Liver (tissue), 9 donors: Measurements from ENCODE around the gene METTL3. TPM values are rescaled to one million over a fixed set of nuclear protein-coding genes. Genes with fewer than 3 reads are reported as not detected.
A peak's percentile ranks its signal among the peaks of the same experiment; 100 is the strongest.

Experiments
- DNase-seq: peaks from one replicate; pipeline ENCODE4 v3.0.0-alpha.2; 2017; ENCODE audit warnings: low spot score
- H3K27ac ChIP-seq, 2 donors: one replicate each; pipeline ENCODE4 v1.7.0; 2013; ENCODE audit warnings: inconsistent platforms in 2 of 2, low read length in 2 of 2, control low read depth in 1 of 2, low read depth in 1 of 2, mild to moderate bottlenecking in 1 of 2
- H3K27me3 ChIP-seq, 4 donors: one replicate each; pipeline versions ENCODE4 v1.6.1 to v1.7.0; 2013; ENCODE audit warnings: low read length in 3 of 4, inconsistent platforms in 1 of 4, mild to moderate bottlenecking in 1 of 4, moderate library complexity in 1 of 4; ENCODE audit not compliant: control insufficient read depth in 4 of 4, insufficient read depth in 4 of 4
- H3K36me3 ChIP-seq, 4 donors: one replicate each; pipeline versions ENCODE4 v1.6.1 to v1.7.0; 2013; ENCODE audit warnings: low read length in 3 of 4, mild to moderate bottlenecking in 3 of 4, low read depth in 1 of 4, moderate library complexity in 1 of 4; ENCODE audit not compliant: control insufficient read depth in 4 of 4, insufficient read depth in 3 of 4
- H3K4me1 ChIP-seq, 4 donors: one replicate each; pipeline versions ENCODE4 v1.6.1 to v1.7.0; 2013; ENCODE audit warnings: low read length in 3 of 4, mild to moderate bottlenecking in 3 of 4, moderate library complexity in 1 of 4; ENCODE audit not compliant: control insufficient read depth in 4 of 4, insufficient read depth in 4 of 4
- H3K4me3 ChIP-seq, 3 donors: one replicate each; pipeline versions ENCODE4 v1.6.1 to v1.7.0; 2013; ENCODE audit warnings: low read length in 3 of 3, control low read depth in 1 of 3, low read depth in 1 of 3, mild to moderate bottlenecking in 1 of 3
- H3K9ac ChIP-seq, 2 donors: one replicate each; pipeline ENCODE4 v1.7.0; 2013; ENCODE audit warnings: low read length in 2 of 2, mild to moderate bottlenecking in 2 of 2, moderate library complexity in 2 of 2, control low read depth in 1 of 2, low read depth in 1 of 2
- H3K9me3 ChIP-seq, 4 donors: one replicate each; pipeline versions ENCODE4 v1.6.1 to v1.7.0; 2013; ENCODE audit warnings: low read length in 3 of 4; ENCODE audit not compliant: control insufficient read depth in 4 of 4
- ATF3 ChIP-seq: IDR thresholded peaks from 2 replicates; pipeline ENCODE4 v1.6.1; 2016; ENCODE audit warnings: antibody characterized with exemption
- EGR1 ChIP-seq, 2 donors: IDR thresholded peaks; 2 replicates each; pipeline ENCODE4 v1.6.1; 2016 to 2018; ENCODE audit warnings: antibody characterized with exemption in 2 of 2, low read depth in 2 of 2
- GABPA ChIP-seq, 2 donors: IDR thresholded peaks in 1 of 2; conservative IDR thresholded peaks in 1 of 2; 2 replicates each; pipeline ENCODE4 v1.6.1; 2016; ENCODE audit warnings: antibody characterized with exemption in 2 of 2, mild to moderate bottlenecking in 1 of 2, moderate library complexity in 1 of 2
- HNF4G ChIP-seq: IDR thresholded peaks from 2 replicates; pipeline ENCODE4 v1.6.1; 2016; ENCODE audit warnings: antibody characterized with exemption
- MAX ChIP-seq: IDR thresholded peaks from 2 replicates; pipeline ENCODE4 v1.6.1; 2016; ENCODE audit warnings: antibody characterized with exemption
- REST ChIP-seq: IDR thresholded peaks from 2 replicates; pipeline ENCODE4 v1.6.1; 2016; ENCODE audit warnings: antibody characterized with exemption, mild to moderate bottlenecking
- SP1 ChIP-seq: IDR thresholded peaks from 2 replicates; pipeline ENCODE4 v1.6.1; 2018; ENCODE audit warnings: antibody characterized with exemption, mild to moderate bottlenecking
- TAF1 ChIP-seq: conservative IDR thresholded peaks from 2 replicates; pipeline ENCODE4 v1.6.1; 2016; ENCODE audit warnings: antibody characterized with exemption, mild to moderate bottlenecking
- YY1 ChIP-seq: IDR thresholded peaks from 2 replicates; pipeline ENCODE4 v1.6.1; 2016; ENCODE audit warnings: antibody characterized with exemption, mild to moderate bottlenecking
- ZBTB33 ChIP-seq: IDR thresholded peaks from 2 replicates; pipeline ENCODE4 v1.6.1; 2016; ENCODE audit warnings: antibody characterized with exemption
- WGBS: extraction: QIAGEN DNeasy Blood & Tissue Kit; methylation state at CpG from one replicate; pipeline ENCODE4 v1.1.7; 2013; 5-methylcytosine and 5-hydroxymethylcytosine counted together
- polyA plus RNA-seq, 2 donors: library from polyadenylated mRNA; stranded (reverse) in 1 of 2; unstranded in 1 of 2; fragments of 200-250 nt in 1 of 2; fragments of >200 nt in 1 of 2; fragmentation: Nextera tagmentation in 1 of 2; extraction: Ambion mirVana in 1 of 2; gene quantifications; one replicate each; pipeline versions ENCODE4 v1.2.1 to v1.2.3, GENCODE V29; 2013 to 2015
- total RNA-seq, 2 donors: library from RNA; depleted of rRNA; stranded (reverse); fragments of >200 nt; gene quantifications; one replicate each; pipeline ENCODE4 v1.2.3, GENCODE V29; 2014
- donor health status: healthy.
- donor health status: healthy.
- donor health status: healthy.
- donor health status: healthy.
- donor health status: healthy.

METTL3 gene
- total and polyA plus RNA-seq, 4 donors, result 10.5 to 50.8 (median 24.9) TPM

- Histone ChIP-seq H3K9me3 (no peaks in the 10 kb centered on the region), H3K36me3 (no peaks in the 10 kb centered on the region), H3K4me1 (peaks cover 0 to 5% (median 2%) of the 10 kb centered on the region in 4 donors), H3K27ac (peak within 1 kb of the TSS in 1 of 2 donors; percentile 6), H3K9ac (peak within 1 kb of the TSS in 1 of 2 donors; percentile 19), H3K27me3 (no peaks in the 10 kb centered on the region), H3K4me3 (peak within 1 kb of the TSS; percentile 56 to 71 (median 67))
- peak; percentile 75 for DNase-seq
- no peak for TF ChIP-seq REST
- peak; percentile 75 to 77 for TF ChIP-seq EGR1 (IDR thresholded peaks at IDR 0.05; ENCODE audit: low read depth in 2 of 2)
- TF ChIP-seq ATF3, result no peak
- TF ChIP-seq HNF4G, result no peak
- no peak for TF ChIP-seq SP1
- WGBS, result 2% methylated on average over 43 of the region's 43 CpGs
Measured at GRCh38 chr14:21525962-21526671, 15.0 kb upstream of the METTL3 start, which contains the start of gene SALL2. SALL2 (minus strand) TSS chr14:21526346; CDS start chr14:21526127, 219 bp downstream.

- no peaks in the 10 kb centered on the region for H3K9me3 ChIP-seq
- DNase-seq, result no peak
- H3K27me3 ChIP-seq, result no peaks in the 10 kb centered on the region
- H3K36me3 ChIP-seq, result no peaks in the 10 kb centered on the region
- no peak for TF ChIP-seq GABPA (IDR thresholded peaks at IDR 0.05 in 1 of 2, conservative IDR thresholded peaks at IDR 0.05 in 1 of 2)
- no peak for TF ChIP-seq TAF1
- no peak for TF ChIP-seq EGR1 (IDR thresholded peaks at IDR 0.05; ENCODE audit: low read depth in 2 of 2)
- no peak for TF ChIP-seq ZBTB33
- TF ChIP-seq SP1, result no peak
- TF ChIP-seq YY1, result no peak
- TF ChIP-seq MAX, result no peak
- H3K27ac ChIP-seq, result no peak overlapping the region
- H3K4me1 ChIP-seq, result peaks cover 0 to 5% (median 2%) of the 10 kb centered on the region in 4 donors
- WGBS, result 57% methylated on average over 12 of the region's 12 CpGs
- no peak overlapping the region for H3K9ac ChIP-seq
- peak overlapping the region in 2 of 3 donors; percentile 67 to 71 for H3K4me3 ChIP-seq
Measured at GRCh38 chr14:21525571-21525961, 14.4 kb upstream of the METTL3 start.
